ENCODE results near the gene KICS2. TPM values are rescaled to one million over a fixed set of nuclear protein-coding genes. Genes with fewer than 3 reads are reported as not detected.
A peak's percentile ranks its signal among the peaks of the same experiment; 100 is the strongest.

KICS2 gene
- total RNA-seq, 4 donors from 2014 or later: 1.6 to 21.3 (median 9.6) TPM

DNA sequence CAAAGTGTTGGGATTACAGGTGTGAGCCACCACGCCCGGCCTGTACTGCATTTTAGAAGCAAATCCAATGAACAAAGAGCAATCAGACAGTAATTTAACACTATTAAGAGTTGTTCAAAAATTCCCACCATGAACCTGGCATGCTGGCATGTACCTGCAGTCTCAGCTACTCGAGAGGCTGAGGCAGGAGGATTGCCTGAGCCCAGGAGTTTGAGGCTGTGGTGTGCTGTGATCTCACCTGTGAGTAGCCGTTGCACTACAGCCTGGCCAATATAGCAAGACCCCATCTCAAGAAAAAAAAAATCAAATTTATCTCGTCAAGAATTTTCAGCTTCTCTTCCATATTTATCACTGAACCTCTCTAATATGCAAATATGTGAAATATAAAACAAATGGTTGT, 39.7 kb upstream of the KICS2 start:
- Histone ChIP-seq H3K27ac (no peak overlapping the region), H3K9me3 (no peaks in the 10 kb centered on the region), H3K4me1 (no peaks in the 10 kb centered on the region), H3K27me3 (no peaks in the 10 kb centered on the region), H3K4me3 (no peak overlapping the region), H3K36me3 (no peaks in the 10 kb centered on the region)
- no peak for TF ChIP-seq POLR2A (IDR thresholded peaks at IDR 0.05)
- TF ChIP-seq, protein P1, sequence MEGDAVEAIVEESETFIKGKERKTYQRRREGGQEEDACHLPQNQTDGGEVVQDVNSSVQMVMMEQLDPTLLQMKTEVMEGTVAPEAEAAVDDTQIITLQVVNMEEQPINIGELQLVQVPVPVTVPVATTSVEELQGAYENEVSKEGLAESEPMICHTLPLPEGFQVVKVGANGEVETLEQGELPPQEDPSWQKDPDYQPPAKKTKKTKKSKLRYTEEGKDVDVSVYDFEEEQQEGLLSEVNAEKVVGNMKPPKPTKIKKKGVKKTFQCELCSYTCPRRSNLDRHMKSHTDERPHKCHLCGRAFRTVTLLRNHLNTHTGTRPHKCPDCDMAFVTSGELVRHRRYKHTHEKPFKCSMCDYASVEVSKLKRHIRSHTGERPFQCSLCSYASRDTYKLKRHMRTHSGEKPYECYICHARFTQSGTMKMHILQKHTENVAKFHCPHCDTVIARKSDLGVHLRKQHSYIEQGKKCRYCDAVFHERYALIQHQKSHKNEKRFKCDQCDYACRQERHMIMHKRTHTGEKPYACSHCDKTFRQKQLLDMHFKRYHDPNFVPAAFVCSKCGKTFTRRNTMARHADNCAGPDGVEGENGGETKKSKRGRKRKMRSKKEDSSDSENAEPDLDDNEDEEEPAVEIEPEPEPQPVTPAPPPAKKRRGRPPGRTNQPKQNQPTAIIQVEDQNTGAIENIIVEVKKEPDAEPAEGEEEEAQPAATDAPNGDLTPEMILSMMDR (IDR thresholded peaks at IDR 0.05): no peak
- DNase-seq: no peak

DNA sequence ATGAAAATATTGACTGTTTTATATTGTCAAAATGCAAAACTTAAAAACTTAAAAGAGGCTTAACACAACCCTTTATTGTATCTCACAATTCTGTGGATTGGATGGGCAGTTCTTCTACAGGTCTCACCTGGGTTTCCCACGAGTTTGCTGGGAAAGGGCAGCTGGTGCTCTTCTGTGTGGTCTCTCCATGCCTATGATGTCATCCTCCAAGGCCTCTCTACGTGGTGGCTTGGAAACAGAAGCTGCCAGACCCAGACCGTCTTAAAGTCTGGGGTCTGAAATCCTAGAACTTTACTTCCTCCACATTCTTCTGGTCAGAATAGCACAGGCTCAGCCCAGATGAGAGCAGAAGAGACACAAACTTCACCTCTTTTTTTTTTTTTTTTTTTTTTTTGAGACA, 36.5 kb upstream of the KICS2 start:
- DNase-seq: no peak
- Histone ChIP-seq H3K4me3 (no peak overlapping the region), H3K27ac (no peak overlapping the region), H3K36me3 (no peaks in the 10 kb centered on the region), H3K27me3 (no peaks in the 10 kb centered on the region), H3K4me1 (no peaks in the 10 kb centered on the region), H3K9me3 (no peaks in the 10 kb centered on the region)
- TF ChIP-seq, protein P1 (IDR thresholded peaks at IDR 0.05): no peak
- TF ChIP-seq POLR2A (IDR thresholded peaks at IDR 0.05): no peak

DNA sequence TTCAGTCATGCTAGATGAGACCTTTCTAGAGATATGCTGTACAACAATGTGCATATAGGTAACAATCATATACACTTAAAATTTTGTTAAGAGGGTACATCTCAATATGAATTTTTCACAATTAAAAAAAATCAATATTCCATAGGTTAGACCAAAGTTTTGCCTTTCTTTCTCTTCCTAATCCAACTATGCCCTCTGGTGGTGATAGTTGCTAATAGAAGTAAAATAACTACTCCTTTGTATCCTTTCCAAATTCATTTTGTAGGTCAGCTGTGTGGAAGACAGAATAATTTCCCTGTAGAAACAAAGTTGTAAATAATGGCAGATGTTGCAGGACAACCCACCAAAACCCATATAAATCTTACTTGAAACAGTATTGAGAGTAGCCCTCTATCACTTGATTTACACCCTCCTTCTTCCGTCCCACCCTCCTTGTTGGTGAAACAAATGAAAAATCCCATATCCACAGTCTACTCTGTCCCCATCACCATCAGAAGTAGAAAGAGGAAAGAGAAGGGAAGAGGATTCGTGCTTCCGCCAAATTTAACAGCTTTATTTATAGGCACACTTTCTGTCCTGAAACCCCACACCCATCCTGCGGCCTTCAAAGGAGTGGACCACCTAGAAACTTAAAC, 34.2 kb upstream of the KICS2 start:
- TF ChIP-seq, protein P1 (IDR thresholded peaks at IDR 0.05): peak in 5 of 6 experiments; percentile 68 to 85 (median 70)
- TF ChIP-seq POLR2A (IDR thresholded peaks at IDR 0.05): no peak
- Histone ChIP-seq H3K27ac (no peak overlapping the region), H3K4me1 (no peaks in the 10 kb centered on the region), H3K36me3 (no peaks in the 10 kb centered on the region), H3K27me3 (no peaks in the 10 kb centered on the region), H3K9me3 (no peaks in the 10 kb centered on the region), H3K4me3 (no peak overlapping the region)
- no peak for DNase-seq

DNA sequence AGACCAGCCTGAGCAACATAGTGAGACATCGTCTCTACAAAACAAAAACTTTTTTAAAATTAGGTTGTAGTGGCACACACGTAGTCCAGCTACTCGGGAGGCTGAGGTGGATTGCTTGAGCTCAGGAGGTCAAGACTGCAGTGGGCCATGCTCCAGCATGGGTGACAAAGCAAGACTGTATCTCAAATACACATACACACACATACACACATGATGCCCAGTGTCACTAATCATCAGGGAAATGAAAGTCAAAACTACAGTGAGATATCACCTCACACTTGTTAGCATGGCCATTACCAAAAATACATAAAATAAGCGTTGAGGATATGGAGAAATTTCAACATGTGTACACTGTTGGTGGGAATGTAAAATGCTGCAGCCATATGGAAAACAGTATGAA, 33.2 kb upstream of the KICS2 start:
- no peak overlapping the region for H3K27ac ChIP-seq
- no peaks in the 10 kb centered on the region for H3K9me3 ChIP-seq
- TF ChIP-seq, protein P1 (IDR thresholded peaks at IDR 0.05): no peak
- no peak overlapping the region for H3K4me3 ChIP-seq
- H3K27me3 ChIP-seq: no peaks in the 10 kb centered on the region
- no peaks in the 10 kb centered on the region for H3K36me3 ChIP-seq
- no peak for DNase-seq
- no peaks in the 10 kb centered on the region for H3K4me1 ChIP-seq

DNA sequence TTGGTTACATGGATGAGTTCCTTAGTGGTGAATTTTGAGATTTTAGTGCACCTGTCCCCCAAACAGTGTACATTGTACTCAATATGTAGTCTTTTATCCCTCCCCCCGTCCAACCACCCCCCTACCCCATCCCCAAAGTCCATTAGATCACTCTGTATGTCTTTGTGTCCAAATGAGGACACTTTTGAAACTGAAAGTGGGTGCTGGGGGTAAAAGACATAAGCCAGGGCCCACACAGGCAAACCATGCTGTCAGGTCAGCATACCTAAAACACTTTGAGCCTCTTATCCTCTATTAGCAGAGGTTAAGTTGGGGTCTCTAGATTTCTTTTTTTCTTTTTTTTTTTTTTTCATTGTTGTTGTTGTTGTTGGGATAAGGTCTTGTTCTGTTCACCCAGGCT, 31.3 kb upstream of the KICS2 start:
- Histone ChIP-seq H3K9me3 (no peaks in the 10 kb centered on the region), H3K27ac (peak overlapping the region in 2 of 4 donors; percentile 22 to 36), H3K4me1 (no peaks in the 10 kb centered on the region), H3K4me3 (no peak overlapping the region), H3K27me3 (no peaks in the 10 kb centered on the region), H3K36me3 (no peaks in the 10 kb centered on the region)
- DNase-seq: no peak
- TF ChIP-seq, protein P1 (IDR thresholded peaks at IDR 0.05): no peak
- TF ChIP-seq POLR2A (IDR thresholded peaks at IDR 0.05): no peak

DNA sequence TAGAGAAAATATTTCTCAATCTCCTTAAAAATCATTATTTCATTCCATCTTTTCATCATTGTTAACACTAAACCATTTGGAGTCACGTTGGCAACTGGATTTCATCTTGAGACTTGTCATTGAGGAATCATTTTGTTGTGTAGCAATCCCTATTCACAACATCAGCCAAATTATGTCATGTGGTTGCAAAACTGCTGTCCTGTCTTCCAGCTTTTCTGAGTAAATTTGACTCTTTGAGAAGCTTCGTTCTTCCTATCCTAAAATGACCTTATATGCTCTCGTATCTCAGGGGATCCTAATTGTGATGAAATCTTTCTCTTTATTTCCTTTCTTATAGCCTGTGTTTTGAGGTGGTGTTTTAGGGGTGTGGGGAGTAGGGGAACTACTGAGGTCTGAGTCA, 30.6 kb upstream of the KICS2 start:
- H3K36me3 ChIP-seq: no peaks in the 10 kb centered on the region
- H3K9me3 ChIP-seq: no peaks in the 10 kb centered on the region
- no peaks in the 10 kb centered on the region for H3K4me1 ChIP-seq
- no peak overlapping the region for H3K4me3 ChIP-seq
- no peaks in the 10 kb centered on the region for H3K27me3 ChIP-seq
- H3K27ac ChIP-seq: peak overlapping the region in 2 of 4 donors; percentile 22 to 36
- TF ChIP-seq, protein P1 (IDR thresholded peaks at IDR 0.05): no peak
- no peak for TF ChIP-seq POLR2A (IDR thresholded peaks at IDR 0.05)
- no peak for DNase-seq

Measured in Peyer's patch (tissue), 4 donors.